ENCODE data around the gene GHDC.
A peak's percentile ranks its signal among the peaks of the same experiment; 100 is the strongest.
"Not testable (repeated sequence)": the region's sequence is repeated elsewhere in the genome, so short reads cannot be mapped to it uniquely, and the experiment has no call there.

GHDC gene

GRCh38 chr17:42187833-42188232 is 6.5 kb downstream of the GHDC start:
- H3F3A ChIP-seq (ENCODE audit: insufficient read depth, low read length) = peaks cover 23% of the 10 kb centered on the region
- H4K20me1 ChIP-seq (ENCODE audit: insufficient read depth, low read length) = no peaks in the 10 kb centered on the region
- H3K36me3 ChIP-seq (replicated peaks; ENCODE audit: insufficient read depth, low read length) = no peaks in the 10 kb centered on the region
- H3K4me1 ChIP-seq (ENCODE audit: low read length) = peaks cover 18% of the 10 kb centered on the region
- DNase-seq = no peak
- H3K27ac ChIP-seq (ENCODE audit: low read length) = no peak overlapping the region
- H3K9ac ChIP-seq (ENCODE audit: low read length) = no peak overlapping the region
- TF ChIP-seq, protein P1, sequence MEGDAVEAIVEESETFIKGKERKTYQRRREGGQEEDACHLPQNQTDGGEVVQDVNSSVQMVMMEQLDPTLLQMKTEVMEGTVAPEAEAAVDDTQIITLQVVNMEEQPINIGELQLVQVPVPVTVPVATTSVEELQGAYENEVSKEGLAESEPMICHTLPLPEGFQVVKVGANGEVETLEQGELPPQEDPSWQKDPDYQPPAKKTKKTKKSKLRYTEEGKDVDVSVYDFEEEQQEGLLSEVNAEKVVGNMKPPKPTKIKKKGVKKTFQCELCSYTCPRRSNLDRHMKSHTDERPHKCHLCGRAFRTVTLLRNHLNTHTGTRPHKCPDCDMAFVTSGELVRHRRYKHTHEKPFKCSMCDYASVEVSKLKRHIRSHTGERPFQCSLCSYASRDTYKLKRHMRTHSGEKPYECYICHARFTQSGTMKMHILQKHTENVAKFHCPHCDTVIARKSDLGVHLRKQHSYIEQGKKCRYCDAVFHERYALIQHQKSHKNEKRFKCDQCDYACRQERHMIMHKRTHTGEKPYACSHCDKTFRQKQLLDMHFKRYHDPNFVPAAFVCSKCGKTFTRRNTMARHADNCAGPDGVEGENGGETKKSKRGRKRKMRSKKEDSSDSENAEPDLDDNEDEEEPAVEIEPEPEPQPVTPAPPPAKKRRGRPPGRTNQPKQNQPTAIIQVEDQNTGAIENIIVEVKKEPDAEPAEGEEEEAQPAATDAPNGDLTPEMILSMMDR (IDR thresholded peaks at IDR 0.05; ENCODE audit: low read length) = no peak
- no peak for TF ChIP-seq EZH2 (optimal IDR thresholded peaks at IDR 0.05; ENCODE audit: low read depth, low read length)
- TF ChIP-seq EZH2phosphoT487 (IDR thresholded peaks at IDR 0.05; ENCODE audit: low read length) = no peak
- no peaks in the 10 kb centered on the region for H3K27me3 ChIP-seq (replicated peaks; ENCODE audit: insufficient read depth, low read length)
- no peaks in the 10 kb centered on the region for H3K9me3 ChIP-seq (replicated peaks; ENCODE audit: insufficient read depth, low read length)
- no peaks in the 10 kb centered on the region for H3K79me2 ChIP-seq (ENCODE audit: low read length)
- no peaks in the 10 kb centered on the region for H3K9me2 ChIP-seq (replicated peaks; ENCODE audit: insufficient read depth, low read length)
- H3K4me2 ChIP-seq (ENCODE audit: low read depth, low read length) = no peak overlapping the region
- H3K4me3 ChIP-seq (ENCODE audit: low read length) = no peak overlapping the region
- H2AFZ ChIP-seq (ENCODE audit: low read length) = no peak overlapping the region

DNA sequence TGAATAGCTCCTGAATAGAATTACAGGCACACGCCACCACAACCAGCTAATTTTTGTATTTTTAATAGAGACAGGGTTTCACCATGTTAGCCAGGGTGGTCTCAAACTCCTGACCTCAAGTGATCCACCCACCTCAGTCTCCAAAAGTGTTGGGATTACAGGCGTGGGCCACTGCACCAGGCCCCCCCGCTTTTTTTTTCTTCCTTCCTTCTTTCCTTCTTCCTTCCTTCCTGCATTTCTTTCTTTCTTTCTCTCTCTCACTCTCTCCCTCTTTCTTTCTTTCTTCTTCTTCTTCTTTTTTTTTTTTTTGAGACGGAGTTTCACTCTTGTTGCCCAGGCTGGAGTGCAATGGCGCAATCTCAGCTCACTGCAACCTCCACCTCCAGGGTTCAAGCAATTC is 8.1 kb downstream of the GHDC start:
- not testable (repeated sequence) for H3K36me3 ChIP-seq (replicated peaks; ENCODE audit: insufficient read depth, low read length); H3K4me2 ChIP-seq (ENCODE audit: low read depth, low read length); H2AFZ ChIP-seq (ENCODE audit: low read length); H3K79me2 ChIP-seq (ENCODE audit: low read length); H3K27me3 ChIP-seq (replicated peaks; ENCODE audit: insufficient read depth, low read length); H3K4me3 ChIP-seq (ENCODE audit: low read length); DNase-seq; H3K9me2 ChIP-seq (replicated peaks; ENCODE audit: insufficient read depth, low read length); H3K9ac ChIP-seq (ENCODE audit: low read length); H4K20me1 ChIP-seq (ENCODE audit: insufficient read depth, low read length); H3K9me3 ChIP-seq (replicated peaks; ENCODE audit: insufficient read depth, low read length)
- Histone ChIP-seq H3K27ac (ENCODE audit: low read length) (peak overlapping the region; percentile 17; the same call in 1 of the 2 replicates), H3F3A (ENCODE audit: insufficient read depth, low read length) (peaks cover 27% of the 10 kb centered on the region), H3K4me1 (ENCODE audit: low read length) (peaks cover 31% of the 10 kb centered on the region)

DNA sequence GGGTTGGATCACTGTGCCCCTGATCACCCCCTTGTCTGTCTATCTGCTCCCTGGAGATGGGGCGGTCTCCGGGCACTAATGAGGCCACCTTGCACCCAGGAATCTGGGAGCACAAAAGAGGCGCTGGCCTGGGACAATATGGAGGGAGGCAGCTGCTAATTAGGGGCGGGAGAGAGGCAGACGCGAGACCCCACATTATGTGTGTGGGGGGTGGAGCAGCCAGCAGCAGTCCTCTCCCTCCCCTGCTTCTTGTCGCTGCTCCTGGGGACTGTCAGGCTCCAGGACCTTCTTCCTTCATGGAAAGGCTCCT is 8.7 kb downstream of the GHDC start:
- Histone ChIP-seq H3K4me3 (ENCODE audit: low read length) (no peak overlapping the region), H3K79me2 (ENCODE audit: low read length) (no peaks in the 10 kb centered on the region), H3K27ac (ENCODE audit: low read length) (no peak overlapping the region), H3K27me3 (replicated peaks; ENCODE audit: insufficient read depth, low read length) (no peaks in the 10 kb centered on the region), H3K9me2 (replicated peaks; ENCODE audit: insufficient read depth, low read length) (no peaks in the 10 kb centered on the region), H3K9me3 (replicated peaks; ENCODE audit: insufficient read depth, low read length) (no peaks in the 10 kb centered on the region), H2AFZ (ENCODE audit: low read length) (no peak overlapping the region), H3F3A (ENCODE audit: insufficient read depth, low read length) (peaks cover 27% of the 10 kb centered on the region), H3K4me2 (ENCODE audit: low read depth, low read length) (no peak overlapping the region), H3K4me1 (ENCODE audit: low read length) (peaks cover 35% of the 10 kb centered on the region), H3K9ac (ENCODE audit: low read length) (no peak overlapping the region), H4K20me1 (ENCODE audit: insufficient read depth, low read length) (no peaks in the 10 kb centered on the region), H3K36me3 (replicated peaks; ENCODE audit: insufficient read depth, low read length) (no peaks in the 10 kb centered on the region)
- DNase-seq = no peak
- TF ChIP-seq EZH2phosphoT487 (IDR thresholded peaks at IDR 0.05; ENCODE audit: low read length) (no peak), EZH2 (optimal IDR thresholded peaks at IDR 0.05; ENCODE audit: low read depth, low read length) (no peak)
- TF ChIP-seq, protein P1 (IDR thresholded peaks at IDR 0.05; ENCODE audit: low read length) = no peak

GRCh38 chr17:42184713-42185620 is 9.3 kb downstream of the GHDC start, which contains the start of gene HCRT:
HCRT (minus strand) TSS chr17:42185452; CDS start chr17:42185365, 87 bp downstream.
- Histone ChIP-seq H3K27ac (ENCODE audit: low read length) (peak within 1 kb of the TSS; percentile 76; the same call in 1 of the 2 replicates), H2AFZ (ENCODE audit: low read length) (peak within 1 kb of the TSS; percentile 87), H3K4me1 (ENCODE audit: low read length) (peaks cover 35% of the 10 kb centered on the region), H3K9ac (ENCODE audit: low read length) (peak within 1 kb of the TSS; percentile 31; the same call in 1 of the 2 replicates), H3K9me3 (replicated peaks; ENCODE audit: insufficient read depth, low read length) (no peaks in the 10 kb centered on the region), H3K9me2 (replicated peaks; ENCODE audit: insufficient read depth, low read length) (no peaks in the 10 kb centered on the region), H3K27me3 (replicated peaks; ENCODE audit: insufficient read depth, low read length) (no peaks in the 10 kb centered on the region), H3K79me2 (ENCODE audit: low read length) (no peaks in the 10 kb centered on the region), H3K4me3 (ENCODE audit: low read length) (peak within 1 kb of the TSS; percentile 31; the same call in 1 of the 2 replicates), H3K36me3 (replicated peaks; ENCODE audit: insufficient read depth, low read length) (no peaks in the 10 kb centered on the region), H3K4me2 (ENCODE audit: low read depth, low read length) (peak within 1 kb of the TSS; percentile 51), H3F3A (ENCODE audit: insufficient read depth, low read length) (peaks cover 27% of the 10 kb centered on the region), H4K20me1 (ENCODE audit: insufficient read depth, low read length) (no peaks in the 10 kb centered on the region)
- TF ChIP-seq, protein P1 (IDR thresholded peaks at IDR 0.05; ENCODE audit: low read length) = no peak
- no peak for TF ChIP-seq EZH2 (optimal IDR thresholded peaks at IDR 0.05; ENCODE audit: low read depth, low read length)
- no peak for TF ChIP-seq EZH2phosphoT487 (IDR thresholded peaks at IDR 0.05; ENCODE audit: low read length)
- peak; percentile 36 for DNase-seq

Data from MM.1S (cell line).